ENCODE measurements around the gene PDE4D.

The PDE4D gene

DNA sequence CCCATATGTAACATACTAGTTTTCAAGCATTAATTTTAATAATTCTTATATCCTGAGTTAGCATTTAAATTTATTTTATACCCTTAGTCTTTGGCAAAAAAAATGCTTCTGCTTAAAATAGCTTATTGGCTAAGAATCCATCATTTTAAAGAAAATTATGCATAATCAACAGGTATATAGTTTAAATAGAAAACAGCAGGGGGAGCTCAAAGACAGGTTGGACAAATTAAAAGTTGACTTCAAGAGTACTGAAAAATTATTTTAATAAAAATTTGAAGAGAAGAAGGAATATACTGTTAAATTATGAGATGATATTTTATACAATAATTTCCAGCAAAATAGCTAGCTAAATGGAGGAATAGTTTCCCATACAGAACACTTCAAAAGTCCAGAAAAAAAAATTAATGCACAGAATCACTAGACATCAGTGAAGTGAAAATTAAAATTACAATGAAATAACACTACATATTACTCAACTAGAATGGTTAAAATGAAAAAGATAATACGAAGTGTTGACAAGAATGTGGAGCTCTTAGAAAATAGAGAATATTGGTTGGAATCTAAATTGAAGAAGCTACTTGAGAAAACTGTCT is 387.1 kb downstream of the PDE4D start:
- DNase-seq (ENCODE audit: low read depth): no peak

DNA sequence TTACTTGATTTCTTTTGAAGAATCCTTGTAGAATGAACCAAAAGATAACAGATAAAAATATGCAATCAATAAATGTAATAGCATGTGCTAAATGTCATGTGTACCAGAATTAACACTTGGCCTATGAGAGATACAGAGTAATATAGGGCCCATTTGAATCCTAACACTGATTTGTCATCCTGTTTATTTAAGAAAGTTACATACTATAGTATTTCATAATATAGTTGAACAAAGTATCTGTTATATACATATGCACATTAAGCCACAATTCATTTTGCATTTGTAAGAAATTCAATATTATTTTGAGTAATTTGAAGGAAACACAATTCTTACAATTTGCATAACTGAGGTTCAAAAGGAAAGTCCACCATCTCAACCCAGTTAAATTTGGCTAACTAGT is 389.5 kb downstream of the PDE4D start:
- DNase-seq (ENCODE audit: low read depth): no peak

DNA sequence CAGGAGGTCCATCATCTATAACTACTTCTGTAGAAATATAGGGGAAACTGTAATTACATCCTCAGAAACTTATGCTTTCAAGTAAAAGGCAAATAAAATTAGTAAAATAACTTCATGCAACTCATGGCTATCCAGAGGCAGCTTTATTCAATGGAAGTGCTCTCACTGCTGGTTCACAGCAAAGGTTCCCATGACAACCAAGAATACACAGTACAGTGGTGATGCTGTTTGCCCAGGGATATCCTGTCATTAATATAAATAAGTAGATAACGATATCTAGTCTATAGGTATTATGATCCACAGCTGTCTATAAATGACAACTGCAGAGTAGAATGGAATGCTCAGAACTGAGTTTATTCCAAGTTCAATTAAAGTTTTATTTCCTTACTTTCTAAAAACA is 390.3 kb downstream of the PDE4D start:
- no peak for DNase-seq (ENCODE audit: low read depth)

DNA sequence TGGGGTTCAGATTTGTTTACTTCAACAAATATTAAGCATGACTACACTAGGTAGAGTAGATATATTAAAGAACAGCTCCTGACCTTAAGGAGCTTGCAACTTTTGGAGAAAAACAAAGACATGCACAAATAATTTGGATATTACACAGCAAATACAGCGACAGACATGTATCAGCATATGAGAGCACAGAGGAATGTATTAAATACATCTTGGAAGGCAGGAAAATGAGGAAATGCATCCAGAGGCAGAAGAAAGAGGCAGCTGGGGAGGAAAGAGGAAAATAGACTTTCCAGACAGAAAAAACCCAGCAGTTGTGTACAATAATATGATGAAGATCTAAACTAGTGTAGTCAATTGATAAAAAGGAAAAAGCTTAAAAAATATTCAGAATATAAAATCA is 392.2 kb downstream of the PDE4D start:
- DNase-seq (ENCODE audit: low read depth): no peak

DNA sequence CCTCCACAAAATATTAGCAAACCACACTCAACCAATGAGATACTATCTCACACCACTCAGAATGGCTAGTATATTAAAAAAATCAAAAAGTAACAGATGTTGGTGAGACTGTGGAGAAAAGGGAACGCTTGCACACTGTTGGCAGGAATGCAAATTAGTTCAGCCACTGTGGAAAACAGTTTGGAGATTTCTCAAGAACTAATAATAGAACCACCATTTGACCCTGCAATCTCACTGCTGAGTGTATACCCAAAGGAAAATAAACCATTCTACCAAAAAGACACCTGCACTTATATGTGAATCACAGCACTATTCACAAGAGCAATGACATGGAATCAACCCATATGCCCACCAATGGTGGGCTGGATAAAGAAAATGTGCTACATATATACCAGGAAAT is 393.5 kb downstream of the PDE4D start:
- DNase-seq (ENCODE audit: low read depth): no peak

DNA sequence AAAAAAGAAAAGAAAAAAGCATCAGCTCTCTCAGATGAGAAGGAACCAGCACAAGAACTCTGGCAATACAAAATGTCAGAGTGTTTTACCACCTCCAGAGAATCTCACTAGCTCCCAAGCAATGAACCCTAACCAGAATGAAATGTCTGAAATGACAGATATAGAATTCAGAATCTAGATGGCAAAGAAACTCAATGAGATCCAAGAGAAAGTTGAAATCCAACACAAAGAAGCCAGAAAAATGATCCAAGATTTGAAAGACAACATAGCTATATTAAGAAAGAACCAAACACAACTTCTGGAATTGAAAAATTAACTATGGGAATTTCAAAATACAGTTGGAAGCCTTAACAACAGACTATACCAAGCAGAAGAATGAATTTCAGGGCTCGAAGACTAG is 396.3 kb downstream of the PDE4D start:
- no peak for DNase-seq (ENCODE audit: low read depth)

DNA sequence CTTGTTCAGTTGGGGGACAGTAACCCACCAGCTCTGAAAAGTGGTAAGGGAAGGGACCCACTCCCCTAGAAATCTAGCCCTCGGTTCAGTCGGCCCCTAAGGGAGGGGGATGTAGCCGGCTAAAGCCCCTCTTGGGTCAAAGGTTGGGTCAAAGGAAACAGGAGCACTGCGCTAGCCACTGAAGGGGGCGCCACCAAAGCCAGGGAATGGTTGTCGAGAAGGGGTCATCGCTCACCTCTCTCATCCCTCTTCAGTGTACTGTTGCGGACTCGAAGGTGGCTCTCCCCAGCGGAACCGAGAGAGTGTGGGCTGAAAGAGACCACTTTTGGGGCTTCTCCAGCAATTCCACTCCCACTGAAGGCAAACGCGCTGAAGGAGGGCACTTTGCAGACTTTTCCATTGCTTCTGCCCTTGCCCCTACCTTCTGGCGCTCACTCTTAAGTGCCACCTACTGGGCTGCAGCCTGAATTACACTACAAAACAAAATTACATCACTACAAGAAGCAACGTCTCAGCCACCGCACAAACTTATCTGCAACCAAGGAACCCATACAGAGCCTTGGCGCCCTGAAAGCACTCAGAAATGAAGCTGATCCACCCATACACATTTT is 396.9 kb downstream of the PDE4D start:
- DNase-seq (ENCODE audit: low read depth): no peak

DNA sequence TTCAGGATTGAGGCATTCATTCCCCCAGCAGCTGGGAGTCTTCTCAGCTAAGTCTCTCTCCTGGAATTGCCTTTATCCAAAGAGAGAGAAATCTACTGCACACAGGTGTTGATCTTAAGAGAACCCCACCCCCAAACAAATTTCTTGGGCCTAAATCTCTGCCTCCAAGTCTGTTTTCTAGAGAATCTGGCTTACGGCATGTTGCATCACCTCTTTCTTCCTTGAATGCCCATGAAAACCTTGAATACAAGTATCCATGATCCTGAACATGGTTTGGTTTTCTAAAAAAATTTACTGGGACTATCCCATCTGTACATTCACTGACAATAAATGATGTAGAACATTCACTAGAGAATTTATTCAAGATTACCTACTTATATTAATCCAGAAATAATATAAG is 401.6 kb downstream of the PDE4D start:
- no peak for DNase-seq (ENCODE audit: low read depth)

DNA sequence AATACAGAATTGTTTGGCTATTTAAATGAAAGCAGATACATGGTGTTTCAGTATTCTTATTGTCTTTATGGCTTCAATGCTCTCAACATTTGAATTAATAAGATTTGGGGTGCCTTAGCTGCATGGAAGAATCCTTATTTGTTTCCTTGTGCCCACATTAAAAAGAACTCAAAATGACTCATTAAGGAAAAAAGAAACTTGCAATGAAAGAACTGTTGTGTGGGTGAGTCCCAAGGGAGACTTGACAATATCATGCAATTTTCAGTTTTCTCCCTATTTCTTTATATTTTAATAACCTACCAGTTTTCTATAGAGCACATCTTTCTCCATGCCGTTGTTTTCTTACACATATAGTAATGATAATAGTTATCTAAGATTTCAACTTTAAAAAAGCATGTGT is 404.0 kb downstream of the PDE4D start:
- no peak for DNase-seq (ENCODE audit: low read depth)

DNA sequence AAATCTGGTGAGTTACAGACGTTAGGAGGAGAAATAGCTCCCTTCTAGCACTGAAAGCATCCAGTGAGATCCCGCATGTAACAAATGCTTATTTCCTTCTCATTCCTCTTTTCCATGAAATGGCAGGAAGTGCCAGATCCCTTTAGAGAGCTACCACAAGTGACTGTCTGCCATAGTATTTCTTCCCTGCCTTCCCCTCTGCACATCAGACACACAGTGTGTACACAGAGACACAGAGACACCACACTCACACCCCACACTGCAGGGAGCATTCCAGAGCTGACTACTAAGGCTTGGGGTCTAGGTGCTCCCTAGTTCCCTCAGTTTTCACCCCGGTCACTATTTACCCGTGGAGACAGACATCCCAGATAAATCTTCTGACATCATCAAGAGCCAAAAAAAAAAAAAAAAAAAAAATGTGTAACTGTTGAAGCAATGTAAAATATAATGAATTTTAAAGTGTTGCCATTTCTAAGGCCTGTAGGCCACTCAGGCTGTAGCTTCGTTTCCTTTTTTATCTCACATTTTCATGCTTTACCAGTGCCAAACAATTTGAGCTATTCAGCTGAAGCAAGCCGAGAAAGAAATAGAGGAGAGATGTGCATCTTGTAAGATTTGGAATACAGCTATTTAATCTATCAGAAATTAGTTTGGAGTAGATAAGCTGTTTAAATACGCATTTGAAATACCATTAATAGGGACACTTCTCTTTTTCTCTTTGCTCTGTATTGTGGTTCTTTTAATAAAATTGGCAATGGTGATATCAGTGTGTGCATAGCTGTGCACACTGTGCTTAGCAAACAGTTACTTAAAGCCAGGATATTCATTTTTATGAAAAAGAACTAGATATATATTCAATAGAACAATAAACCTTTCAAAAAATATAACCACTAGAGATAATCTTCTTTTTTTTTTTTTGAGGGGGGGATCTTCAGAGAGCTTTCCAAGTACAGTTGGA is 405.5 kb downstream of the PDE4D start:
- DNase-seq (ENCODE audit: low read depth): no peak

DNA sequence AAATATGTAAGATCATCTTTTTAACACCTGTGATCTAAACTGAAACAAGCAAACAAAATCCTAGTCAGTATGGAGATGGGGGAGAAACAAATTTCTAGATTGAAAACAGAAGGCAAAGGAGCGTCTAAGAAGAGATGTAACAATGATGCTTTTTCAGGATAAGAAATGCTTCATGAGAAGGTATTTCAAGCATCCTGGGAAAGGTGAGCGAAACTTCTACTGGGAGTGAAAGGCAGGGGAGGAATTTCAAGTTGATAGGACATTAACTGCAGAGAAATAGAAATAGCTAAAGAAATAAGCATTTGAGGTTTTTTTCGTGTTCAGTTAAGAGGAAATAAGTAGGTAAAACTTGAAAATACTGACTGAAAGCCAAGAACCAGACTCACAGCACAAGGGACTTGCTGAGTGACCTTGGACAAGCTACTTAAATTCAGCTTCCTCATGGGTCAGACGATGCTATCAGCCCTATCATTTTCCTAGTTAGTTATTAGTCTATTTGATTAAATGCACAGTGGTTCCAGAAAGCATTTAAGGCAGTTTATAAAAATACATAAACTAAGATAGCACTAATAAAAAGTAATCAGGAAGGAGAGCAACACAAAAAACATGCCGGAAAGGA is 406.3 kb downstream of the PDE4D start:
- no peak for DNase-seq (ENCODE audit: low read depth)

DNA sequence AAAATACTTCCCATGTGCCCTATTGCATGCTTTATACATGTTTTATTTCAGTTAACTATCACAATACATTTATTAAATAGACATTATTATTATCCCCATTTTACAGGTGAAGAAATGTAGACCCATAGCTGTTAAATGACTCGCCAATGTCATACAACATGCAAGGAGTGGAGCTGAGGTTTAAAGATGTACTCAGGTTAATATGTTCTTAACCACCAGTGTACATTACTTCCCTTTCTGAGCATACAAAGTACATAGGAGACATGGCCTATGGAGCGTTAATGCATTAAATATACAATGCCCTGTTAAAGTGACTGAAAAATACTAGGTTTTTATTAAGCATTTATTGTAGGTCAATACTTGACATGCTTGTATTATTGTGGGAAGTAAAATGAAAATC is 407.0 kb downstream of the PDE4D start:
- no peak for DNase-seq (ENCODE audit: low read depth)

DNA sequence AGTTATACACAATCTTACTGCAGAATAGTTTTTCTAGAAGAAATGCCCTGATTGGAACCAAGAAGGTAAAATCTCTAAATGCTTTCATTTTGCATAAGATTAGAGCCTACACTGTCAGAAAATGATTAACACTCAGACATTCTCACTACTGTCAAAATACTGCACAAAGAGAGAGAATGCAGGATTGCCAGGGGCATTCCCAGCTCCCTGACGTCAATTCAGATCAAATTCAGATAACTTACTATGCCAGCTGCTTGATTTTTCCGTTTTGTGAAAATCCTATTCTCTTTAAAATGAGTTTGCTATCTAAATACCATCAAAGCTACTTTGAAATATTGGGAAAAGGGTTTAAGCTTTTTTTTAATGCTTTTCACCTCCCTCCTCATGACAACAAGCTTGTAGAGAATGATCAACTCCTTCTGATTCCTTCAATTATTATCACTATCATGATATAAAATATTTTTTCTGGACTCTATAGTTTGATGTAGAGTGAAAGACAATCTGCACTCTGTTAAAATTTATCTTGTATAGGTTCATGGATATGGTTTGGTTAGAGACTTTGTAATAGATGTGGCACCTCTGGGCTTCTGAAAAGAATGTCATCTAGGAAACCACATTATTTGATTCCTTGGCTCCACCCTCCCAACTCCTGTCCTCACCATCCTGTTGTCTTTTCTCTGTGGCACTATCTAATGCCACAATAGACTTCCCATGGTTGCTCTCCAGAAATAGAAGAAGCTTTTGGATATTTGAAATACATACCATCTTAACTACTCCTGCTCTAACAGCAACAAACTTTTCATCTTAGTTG is 407.7 kb downstream of the PDE4D start:
- no peak for DNase-seq (ENCODE audit: low read depth)

DNA sequence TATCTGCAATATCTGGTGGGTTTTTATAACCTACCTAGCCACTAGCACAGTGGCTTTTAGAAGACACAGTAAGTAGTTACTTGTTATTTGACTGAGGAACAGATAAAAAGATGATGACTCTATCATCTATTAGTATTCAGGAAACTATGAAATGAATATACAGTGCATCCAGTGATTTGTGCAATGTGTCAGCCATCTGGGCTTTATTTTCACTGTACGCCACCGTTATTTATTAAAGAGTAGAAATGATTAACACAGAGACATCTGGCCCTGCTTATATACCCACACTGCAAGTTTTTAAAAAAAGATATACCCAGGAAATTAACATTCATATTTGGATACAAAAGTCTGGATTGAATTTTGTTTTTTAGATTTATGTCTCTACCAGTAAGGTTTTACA is 408.4 kb downstream of the PDE4D start:
- DNase-seq (ENCODE audit: low read depth): no peak

DNA sequence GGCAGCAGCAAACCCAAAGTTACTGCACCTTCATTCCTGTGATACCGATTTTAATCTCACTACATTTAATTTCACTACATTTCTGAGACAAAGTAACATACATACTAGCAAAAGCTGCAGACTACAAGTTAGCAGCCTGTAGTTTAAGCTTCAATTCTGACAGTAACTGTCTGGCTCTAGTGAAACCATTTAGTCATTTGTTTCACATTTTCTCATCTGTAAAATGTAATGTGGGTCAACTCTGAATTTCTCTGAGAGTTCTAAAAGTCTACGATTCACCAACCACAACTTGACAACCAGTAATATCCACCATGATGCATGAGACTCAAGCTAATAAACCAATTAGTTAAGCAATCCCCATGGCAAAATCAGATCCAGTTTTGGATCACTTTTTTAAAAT is 408.9 kb downstream of the PDE4D start:
- no peak for DNase-seq (ENCODE audit: low read depth)

DNA sequence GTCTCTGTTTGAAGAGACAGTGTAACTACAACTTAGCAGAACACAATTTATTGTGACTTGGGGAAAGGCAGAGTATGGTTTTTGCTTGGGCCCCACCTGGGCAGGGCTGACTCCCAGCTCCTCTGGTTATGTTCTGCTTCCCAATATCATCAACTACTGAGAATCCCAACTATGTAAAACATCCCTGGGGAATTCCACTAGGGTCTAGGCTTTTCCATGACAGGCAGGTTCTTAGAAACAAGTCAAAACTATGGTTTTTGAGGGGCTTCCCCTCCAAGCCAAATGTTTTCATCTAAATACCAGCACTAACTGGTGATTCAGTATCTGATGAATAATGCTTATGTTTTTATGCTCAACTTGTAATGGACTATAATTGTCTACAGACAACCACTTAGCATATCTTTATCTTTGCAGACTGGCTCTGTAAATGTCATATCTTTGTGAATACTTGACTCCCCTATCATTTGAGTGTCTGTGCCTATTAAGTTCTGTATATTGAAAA is 409.5 kb downstream of the PDE4D start:
- DNase-seq (ENCODE audit: low read depth): no peak

DNA sequence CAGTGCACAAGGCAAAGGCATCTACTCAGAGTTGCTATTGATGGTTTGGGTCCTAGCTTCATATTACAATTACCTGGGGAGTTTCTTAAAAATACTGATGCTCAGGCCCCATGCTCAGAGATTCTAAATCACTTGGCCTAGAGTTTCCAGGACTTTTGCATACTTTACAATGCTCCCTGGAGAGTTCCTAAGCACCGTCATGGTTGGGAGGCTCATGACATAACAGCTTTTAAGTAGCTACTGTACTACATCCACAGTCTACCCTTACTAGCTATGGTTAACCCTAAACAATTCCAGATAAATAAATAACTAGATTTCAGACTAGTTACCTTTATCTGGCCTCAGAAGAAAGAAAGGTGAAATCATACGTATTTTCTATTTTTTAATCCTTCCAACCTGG is 414.4 kb downstream of the PDE4D start:
- DNase-seq (ENCODE audit: low read depth): no peak

DNA sequence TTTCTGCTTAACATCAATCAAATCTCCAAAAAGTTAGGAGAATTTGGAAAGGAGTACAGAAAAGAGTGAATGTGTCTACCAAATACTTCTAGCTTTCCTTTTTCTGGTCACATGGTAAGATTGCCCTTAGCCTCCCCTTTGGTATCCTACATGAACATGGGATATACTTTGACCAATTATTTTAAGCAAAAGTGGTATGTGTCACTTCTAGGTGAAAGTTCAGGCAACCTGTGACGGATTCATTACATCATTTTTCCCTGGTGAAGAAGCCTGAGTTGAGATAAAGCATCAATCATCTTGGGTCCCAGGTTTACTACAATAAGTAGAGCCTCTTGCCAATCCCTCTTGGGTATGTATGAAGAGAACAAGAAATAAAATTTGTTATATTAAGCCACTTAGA is 419.2 kb downstream of the PDE4D start:
- DNase-seq (ENCODE audit: low read depth): no peak

DNA sequence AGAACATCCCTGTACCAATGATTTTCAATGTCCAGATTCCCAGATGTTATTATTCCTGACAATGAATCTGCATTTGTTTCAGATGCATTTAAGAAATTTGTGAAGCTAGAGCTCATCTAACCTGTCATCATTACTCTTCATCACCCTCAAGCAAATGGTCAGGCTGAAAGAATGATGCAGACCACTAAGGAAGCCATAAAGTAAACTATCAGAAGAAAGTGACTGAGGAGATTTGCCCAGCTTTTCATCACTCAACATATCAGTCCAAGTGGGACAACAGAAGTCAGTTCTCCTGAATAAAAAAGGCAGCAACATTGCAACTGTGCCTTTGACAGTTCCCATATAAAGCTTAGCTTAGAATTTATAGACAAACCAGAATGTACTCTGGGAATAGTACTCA is 419.9 kb downstream of the PDE4D start:
- DNase-seq (ENCODE audit: low read depth): no peak

DNA sequence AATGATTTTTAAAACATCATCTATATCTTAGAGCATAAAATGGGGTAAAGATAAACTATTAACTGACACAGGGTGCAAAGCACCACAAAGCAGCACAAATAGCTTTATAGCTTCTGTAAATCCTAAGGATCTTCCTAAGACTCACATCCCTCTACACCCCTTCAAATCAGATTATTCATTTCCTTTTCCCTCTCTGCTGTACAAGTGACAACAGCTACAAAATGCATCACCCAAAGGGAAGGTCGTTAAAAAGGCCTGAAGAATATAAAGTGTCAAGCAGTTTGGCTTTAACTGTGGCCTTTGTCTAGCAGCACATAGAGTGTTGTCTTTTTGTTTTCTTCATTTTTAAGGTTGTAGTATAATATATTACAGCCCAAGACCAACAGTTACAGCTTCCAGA is 422.1 kb downstream of the PDE4D start:
- DNase-seq (ENCODE audit: low read depth): no peak

DNA sequence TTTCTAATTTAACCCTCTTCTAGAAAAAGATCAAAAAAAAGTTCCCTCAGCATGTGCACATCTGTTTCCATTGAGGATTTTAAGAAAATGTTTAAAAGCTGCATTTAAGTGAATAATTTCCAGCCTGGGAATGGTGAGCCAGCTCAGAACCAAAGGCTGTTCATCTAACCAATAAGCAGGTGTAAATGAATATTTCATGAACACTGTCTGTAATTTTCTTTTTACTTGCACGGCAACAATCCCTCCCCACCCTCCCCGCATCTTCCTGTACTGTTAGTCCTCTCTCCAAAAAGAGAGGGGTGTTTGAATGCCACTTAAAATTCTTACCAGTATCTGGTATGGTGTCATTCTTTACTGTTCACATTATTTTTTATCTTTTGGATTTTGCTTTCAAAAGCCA is 425.6 kb downstream of the PDE4D start:
- DNase-seq (ENCODE audit: low read depth): no peak

DNA sequence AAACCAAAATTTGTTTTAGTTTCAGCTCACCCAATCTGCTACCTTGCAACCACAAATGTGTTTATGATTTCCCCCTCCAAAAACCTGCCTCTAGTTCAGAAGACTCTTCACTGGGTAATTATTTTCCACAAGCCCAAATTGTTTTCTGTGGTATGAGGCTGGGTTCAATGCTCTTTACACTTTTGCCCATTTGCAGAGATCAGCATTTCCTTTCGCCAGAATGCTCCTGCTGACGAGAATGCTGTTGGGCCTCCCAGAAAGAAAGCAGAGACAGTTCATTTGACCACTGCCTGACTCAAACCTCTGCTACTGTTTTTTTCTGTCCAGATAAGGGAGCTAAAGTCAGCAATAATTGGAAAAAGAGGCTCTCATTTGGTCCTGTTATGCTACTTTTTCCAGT is 427.3 kb downstream of the PDE4D start:
- no peak for DNase-seq (ENCODE audit: low read depth)
